Activated T-cell treated with anti-CD3 and anti-CD28 coated beads for 48 hours (primary cell): ENCODE results near the gene MED13L.

Experiments used
- DNase-seq: peaks from one replicate; pipeline ENCODE4 v3.0.0-alpha.2; 2020; ENCODE audit warnings: low read depth

MED13L gene

DNA sequence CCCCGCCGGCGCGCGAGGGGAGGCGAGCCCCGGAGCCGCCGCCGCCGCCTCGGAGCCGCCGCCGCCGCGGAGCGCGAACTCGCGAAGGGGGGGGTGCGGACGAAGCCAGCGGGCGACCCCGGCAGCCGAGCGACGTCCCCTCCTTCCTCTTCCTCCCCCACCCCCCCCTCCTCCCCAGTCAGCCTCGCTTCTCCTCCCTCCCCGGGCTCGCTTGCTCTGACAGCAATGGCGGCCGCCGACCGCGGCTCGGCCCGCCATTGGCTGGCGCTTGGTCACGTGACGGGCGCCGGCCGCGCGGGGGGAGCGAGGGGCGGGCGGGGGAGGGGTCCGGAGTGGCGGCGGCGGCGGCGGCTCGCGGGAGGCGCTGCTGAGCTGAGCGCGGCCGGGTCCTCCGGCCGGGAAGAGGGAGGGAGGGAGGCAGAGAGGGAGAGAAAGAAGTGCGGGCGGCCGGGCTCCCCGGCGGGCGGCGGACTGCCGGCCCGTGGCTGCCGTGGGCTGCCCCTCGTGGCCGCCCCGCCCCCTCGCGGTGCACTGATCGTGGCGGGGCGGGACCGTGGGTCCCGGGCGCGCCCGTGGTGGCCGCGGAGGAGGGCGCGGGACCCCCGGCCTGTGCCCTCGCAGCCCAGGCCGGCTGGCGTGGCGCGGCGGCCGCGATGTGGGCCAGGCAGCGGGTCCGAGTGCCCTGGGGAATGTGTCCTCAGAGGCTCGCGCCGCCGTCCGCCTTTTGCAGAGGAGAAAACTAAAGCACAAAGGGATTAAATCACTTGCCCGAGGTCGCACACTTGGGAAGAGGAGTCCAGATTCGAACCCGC, at the start of gene MED13L:
Gene MED13L, minus strand, starts transcription at position 227 of the 812 bp plus-strand sequence. CDS start 562 bp downstream, outside the sequence.
- DNase-seq, result peak; percentile 87

DNA sequence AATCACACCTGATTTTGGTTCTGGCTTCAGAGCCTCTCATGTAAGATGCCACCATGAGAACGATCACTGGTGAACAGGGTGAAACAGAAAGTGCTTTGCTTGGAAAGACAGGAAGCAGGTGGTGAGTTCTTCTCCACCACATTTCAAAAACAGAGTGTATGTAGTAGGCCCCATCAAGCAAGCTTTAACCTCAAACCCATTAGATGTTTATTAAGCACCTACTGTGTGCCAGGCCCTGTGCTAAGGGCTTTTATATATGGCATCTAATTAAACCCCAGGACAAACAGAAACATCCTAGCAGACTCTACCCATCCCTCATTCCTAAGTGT, 47.8 kb upstream of the MED13L start:
- no peak for DNase-seq

DNA sequence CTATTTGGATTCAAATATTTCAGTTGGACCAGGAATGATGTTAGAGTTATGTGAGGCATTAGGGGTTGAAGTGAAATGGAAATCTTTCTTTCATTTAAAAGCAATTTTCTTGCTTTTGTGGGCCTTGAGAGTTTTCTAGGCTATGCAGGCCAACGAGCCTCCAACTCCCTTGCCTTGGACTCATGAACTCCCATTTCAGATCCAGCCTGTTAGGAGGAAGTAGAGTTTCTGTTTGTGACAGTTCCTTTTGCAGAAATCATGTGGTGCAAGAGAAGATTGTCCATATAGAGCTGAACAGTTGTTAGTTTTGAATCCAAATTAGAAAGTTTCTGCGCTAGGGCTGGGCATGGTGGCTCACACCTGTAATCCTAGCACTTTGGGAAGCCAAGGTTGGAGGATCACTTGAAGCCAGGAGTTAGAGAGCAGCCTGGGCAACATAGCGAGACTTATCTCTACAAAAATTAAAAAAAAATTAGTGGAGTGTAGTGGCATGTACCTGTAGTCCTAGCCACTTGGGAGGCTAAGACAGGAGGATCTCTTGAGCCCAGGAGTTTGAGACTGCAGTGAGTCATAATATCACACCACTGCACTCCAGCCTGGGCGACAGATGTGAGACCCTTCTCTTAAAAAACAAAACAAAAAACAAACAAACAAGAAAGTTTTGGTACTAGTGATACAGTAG, 47.3 kb upstream of the MED13L start:
- no peak for DNase-seq

GRCh38 chr12:116323406-116324386, 46.2 kb upstream of the MED13L start:
- no peak for DNase-seq

- no peak for DNase-seq
Measured at GRCh38 chr12:116321913-116322312, 44.4 kb upstream of the MED13L start.

GRCh38 chr12:116320791-116321217, 43.3 kb upstream of the MED13L start:
- DNase-seq, result no peak

GRCh38 chr12:116319898-116320621, 42.6 kb upstream of the MED13L start:
- peak; percentile 20 for DNase-seq

- no peak for DNase-seq
Measured at GRCh38 chr12:116319233-116319897, 41.9 kb upstream of the MED13L start.

DNA sequence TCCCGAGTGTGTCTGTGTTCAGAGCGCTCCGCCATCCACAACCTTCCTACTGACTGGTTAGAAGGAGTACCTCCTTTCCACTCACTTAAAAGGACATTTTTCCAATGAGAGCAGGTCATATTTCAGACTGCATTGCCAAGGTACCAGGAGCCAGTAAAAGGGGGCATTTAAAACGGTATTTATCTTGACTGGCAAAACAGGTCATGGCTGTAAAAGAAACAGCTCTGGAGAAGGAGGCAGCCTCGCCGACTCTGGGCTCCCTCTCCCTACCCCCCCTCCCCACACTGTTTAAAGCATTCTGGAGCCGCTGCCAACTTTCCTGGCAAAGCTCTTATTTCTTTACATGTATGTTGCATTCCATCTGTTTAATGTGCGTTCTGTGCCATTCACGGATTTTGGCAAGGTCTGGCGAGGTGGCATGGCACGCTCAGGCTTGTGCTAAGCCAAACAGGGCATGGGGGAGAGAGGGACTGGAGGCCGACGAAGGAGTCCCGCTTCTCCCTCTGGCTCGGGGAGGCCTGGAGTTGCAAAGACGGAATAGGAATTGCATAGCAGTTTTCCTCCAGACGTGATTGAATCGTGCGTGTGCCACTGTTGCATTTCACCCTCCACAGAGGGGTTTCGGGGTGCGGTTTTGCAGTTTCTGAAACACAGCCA, 41.2 kb upstream of the MED13L start:
- DNase-seq, result no peak

- DNase-seq, result no peak
Measured at GRCh38 chr12:116317986-116318575, 40.6 kb upstream of the MED13L start.

- DNase-seq, result no peak
Measured at GRCh38 chr12:116317139-116317538, 39.6 kb upstream of the MED13L start.

- DNase-seq, result no peak
Measured at GRCh38 chr12:116314477-116314876, 37.0 kb upstream of the MED13L start.

DNA sequence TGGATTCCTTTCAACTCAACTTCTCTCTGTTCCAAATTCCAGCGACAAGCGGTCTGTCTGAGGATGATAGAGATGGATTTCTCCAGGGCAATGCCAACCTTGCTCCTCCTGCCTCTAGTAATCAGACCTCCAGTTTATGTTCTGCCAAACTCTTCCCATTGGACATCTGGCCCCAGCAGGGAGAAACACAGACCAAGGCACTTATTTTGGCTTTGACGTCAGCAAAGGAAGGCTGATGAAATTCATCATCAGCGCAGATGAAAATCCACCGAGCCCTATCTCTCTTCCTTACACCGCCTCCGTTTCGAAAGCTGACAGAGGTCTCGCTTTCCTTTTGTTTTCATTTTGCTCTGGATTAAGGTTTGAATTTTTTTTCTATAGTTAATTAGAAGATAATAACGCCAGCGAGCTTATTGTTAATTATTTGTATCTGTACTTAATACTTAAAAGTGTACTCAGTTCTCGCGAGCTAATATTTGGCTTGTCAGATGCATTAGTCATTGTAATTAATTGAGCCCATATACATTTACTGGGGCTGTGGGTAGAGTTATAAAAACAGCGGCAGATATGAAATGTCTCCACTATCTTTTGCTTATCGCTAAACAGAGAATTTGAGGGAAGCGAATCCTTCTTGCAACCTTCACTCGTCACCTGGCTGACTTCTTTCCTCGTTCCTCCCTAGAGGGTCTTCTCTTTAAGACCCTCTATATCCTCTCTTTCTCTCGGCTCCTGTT, 35.9 kb upstream of the MED13L start:
- no peak for DNase-seq

GRCh38 chr12:116310082-116310481, 32.6 kb upstream of the MED13L start:
- no peak for DNase-seq

DNA sequence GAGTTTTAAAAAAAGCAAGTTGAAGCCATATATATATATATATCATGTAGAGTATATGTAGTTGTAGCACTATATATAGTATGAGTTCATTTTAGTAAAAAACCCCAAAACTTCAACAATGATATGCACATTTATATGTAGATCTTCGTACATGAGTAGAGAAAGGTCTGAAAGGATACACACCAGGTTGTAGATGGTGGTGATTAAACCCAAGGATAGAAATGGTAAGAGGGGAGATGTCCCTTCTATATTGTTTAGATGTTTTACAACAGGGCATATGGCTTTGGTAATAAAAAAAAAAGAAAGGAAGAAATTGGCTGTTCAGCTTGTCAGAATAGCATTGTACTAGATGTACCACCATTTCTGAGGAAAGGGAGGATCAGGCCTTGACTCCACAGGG, 31.9 kb upstream of the MED13L start:
- no peak for DNase-seq

DNA sequence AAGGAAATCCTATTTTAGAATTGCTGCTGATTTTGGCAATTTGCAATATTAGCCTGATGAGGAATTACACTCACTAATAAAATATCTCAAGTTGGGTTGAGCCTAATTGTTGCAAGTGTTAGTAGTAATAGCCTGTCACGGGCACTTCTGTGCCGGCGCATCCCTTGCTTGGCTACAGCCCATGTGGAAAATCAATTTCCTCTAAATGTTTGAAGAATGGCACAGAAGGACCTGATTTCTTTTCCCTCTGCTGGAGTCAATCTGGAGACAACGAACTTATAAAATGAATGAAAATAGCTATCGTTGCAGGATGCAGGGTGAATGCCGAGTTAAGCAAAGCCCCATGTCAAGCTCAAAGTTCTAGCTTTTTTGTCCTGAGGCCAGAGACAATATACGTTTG, 31.2 kb upstream of the MED13L start:
- no peak for DNase-seq

GRCh38 chr12:116306968-116307367, 29.5 kb upstream of the MED13L start:
- DNase-seq, result no peak

- no peak for DNase-seq
Measured at GRCh38 chr12:116306506-116306905, 29.0 kb upstream of the MED13L start.

DNA sequence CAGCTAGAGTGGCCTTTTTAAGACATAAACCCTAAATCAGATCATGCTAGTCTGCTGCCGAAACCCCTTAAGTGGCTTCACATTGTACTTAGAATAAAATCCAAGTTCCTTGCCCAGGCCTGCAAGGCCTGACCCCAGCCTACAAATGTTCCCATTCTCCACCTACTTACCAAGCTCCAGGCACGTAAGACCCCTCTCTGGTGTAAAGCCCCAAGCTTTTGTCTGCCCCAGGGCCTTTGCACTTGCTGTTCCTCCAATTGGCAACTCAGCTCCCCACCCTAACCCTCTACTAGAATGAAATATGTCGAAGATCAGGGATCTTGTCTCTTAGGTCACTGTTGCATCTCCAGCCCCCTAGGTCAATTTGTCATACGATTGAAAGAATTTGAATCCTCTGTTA, 27.1 kb upstream of the MED13L start:
- DNase-seq, result no peak

GRCh38 chr12:116303929-116304328, 26.4 kb upstream of the MED13L start:
- no peak for DNase-seq
